ENCODE data around the gene SPP1.

Gene SPP1

GRCh38 chr4:88005946-88006345, 30.4 kb downstream of the SPP1 start:
- no peak for DNase-seq (ENCODE audit: low read depth)
- H3K4me3 ChIP-seq (ENCODE audit: control insufficient read depth, low read depth, low read length) = no peak overlapping the region
- TF ChIP-seq CTCF (conservative IDR thresholded peaks at IDR 0.05; ENCODE audit: control insufficient read depth, insufficient read depth, low read depth, low read length) = no peak

- DNase-seq (ENCODE audit: low read depth) = peak; percentile 15
- TF ChIP-seq CTCF (conservative IDR thresholded peaks at IDR 0.05; ENCODE audit: control insufficient read depth, insufficient read depth, low read depth, low read length) = no peak
- peak overlapping the region; percentile 51 for H3K4me3 ChIP-seq (ENCODE audit: control insufficient read depth, low read depth, low read length)
These were observed 31.4 kb downstream of the SPP1 start for GRCh38 chr4:88006956-88007303.

GRCh38 chr4:88007304-88008121, 32.0 kb downstream of the SPP1 start, which contains the start of gene PKD2:
Gene PKD2 (plus strand): TSS chr4:88007635. CDS start chr4:88007734, 99 bp downstream.
- peak; percentile 61 for DNase-seq (ENCODE audit: low read depth)
- peak within 1 kb of the TSS; percentile 55 for H3K4me3 ChIP-seq (ENCODE audit: control insufficient read depth, low read depth, low read length)
- TF ChIP-seq CTCF (conservative IDR thresholded peaks at IDR 0.05; ENCODE audit: control insufficient read depth, insufficient read depth, low read depth, low read length) = no peak

- peak overlapping the region; percentile 55 for H3K4me3 ChIP-seq (ENCODE audit: control insufficient read depth, low read depth, low read length)
- TF ChIP-seq CTCF (conservative IDR thresholded peaks at IDR 0.05; ENCODE audit: control insufficient read depth, insufficient read depth, low read depth, low read length) = no peak
- peak; percentile 49 for DNase-seq (ENCODE audit: low read depth)
These were observed 32.7 kb downstream of the SPP1 start for GRCh38 chr4:88008122-88008742.

- peak overlapping the region; percentile 55 for H3K4me3 ChIP-seq (ENCODE audit: control insufficient read depth, low read depth, low read length)
- TF ChIP-seq CTCF (conservative IDR thresholded peaks at IDR 0.05; ENCODE audit: control insufficient read depth, insufficient read depth, low read depth, low read length) = no peak
- DNase-seq (ENCODE audit: low read depth) = peak; percentile 30
These were observed 33.2 kb downstream of the SPP1 start for GRCh38 chr4:88008743-88009171.

GRCh38 chr4:88009871-88010270, 34.4 kb downstream of the SPP1 start:
- TF ChIP-seq CTCF (conservative IDR thresholded peaks at IDR 0.05; ENCODE audit: control insufficient read depth, insufficient read depth, low read depth, low read length) = no peak
- H3K4me3 ChIP-seq (ENCODE audit: control insufficient read depth, low read depth, low read length) = peak overlapping the region; percentile 55
- DNase-seq (ENCODE audit: low read depth) = peak; percentile 36
